ENCODE results near the gene HSD17B11.
"Not testable (repeated sequence)": the region's sequence is repeated elsewhere in the genome, so short reads cannot be mapped to it uniquely, and the experiment has no call there.

The HSD17B11 gene

GRCh38 chr4:87363552-87363951 is 27.4 kb downstream of the HSD17B11 start:
- Histone ChIP-seq H3K4me3 (no peak overlapping the region), H3K36me3 (peaks cover 88% of the 10 kb centered on the region), H3K4me1 (no peaks in the 10 kb centered on the region), H3K27me3 (no peaks in the 10 kb centered on the region), H3K27ac (no peak overlapping the region), H4K20me1 (no peaks in the 10 kb centered on the region), H3K9me3 (peaks cover 22% of the 10 kb centered on the region), H3K9ac (no peak overlapping the region), H3K4me2 (no peak overlapping the region)
- TF ChIP-seq Cebpa-rat (IDR thresholded peaks at IDR 0.05) = no peak

GRCh38 chr4:87360338-87360935 is 30.6 kb downstream of the HSD17B11 start:
- H3K27me3 ChIP-seq = no peaks in the 10 kb centered on the region
- H3K36me3 ChIP-seq = peaks cover 84% of the 10 kb centered on the region
- H3K9me3 ChIP-seq = peaks cover 4% of the 10 kb centered on the region; the same call in 1 of the 2 replicates
- H3K9ac ChIP-seq = no peak overlapping the region
- H4K20me1 ChIP-seq = no peaks in the 10 kb centered on the region
- H3K4me2 ChIP-seq = no peak overlapping the region
- no peak for TF ChIP-seq Cebpa-rat (IDR thresholded peaks at IDR 0.05)
- H3K4me1 ChIP-seq = no peaks in the 10 kb centered on the region
- no peak overlapping the region for H3K27ac ChIP-seq
- H3K4me3 ChIP-seq = no peak overlapping the region

GRCh38 chr4:87359258-87359657 is 31.7 kb downstream of the HSD17B11 start:
- Histone ChIP-seq H3K27ac (no peak overlapping the region), H3K4me1 (no peaks in the 10 kb centered on the region), H3K4me2 (no peak overlapping the region), H3K27me3 (no peaks in the 10 kb centered on the region), H3K4me3 (no peak overlapping the region), H3K9ac (no peak overlapping the region), H3K9me3 (peaks cover 4% of the 10 kb centered on the region; the same call in 1 of the 2 replicates), H3K36me3 (peaks cover 83% of the 10 kb centered on the region), H4K20me1 (no peaks in the 10 kb centered on the region)
- TF ChIP-seq Cebpa-rat (IDR thresholded peaks at IDR 0.05) = no peak

- no peak overlapping the region for H3K4me3 ChIP-seq
- no peak overlapping the region for H3K4me2 ChIP-seq
- H3K36me3 ChIP-seq = peaks cover 74% of the 10 kb centered on the region
- H3K9ac ChIP-seq = no peak overlapping the region
- 0 out of 2 replicates have a peak, but pooled peaks cover 9% of the 10 kb centered on the region for H3K9me3 ChIP-seq
- no peak for TF ChIP-seq Cebpa-rat (IDR thresholded peaks at IDR 0.05)
- no peaks in the 10 kb centered on the region for H4K20me1 ChIP-seq
- H3K27ac ChIP-seq = no peak overlapping the region
- no peaks in the 10 kb centered on the region for H3K4me1 ChIP-seq
- no peaks in the 10 kb centered on the region for H3K27me3 ChIP-seq
These were observed 34.0 kb downstream of the HSD17B11 start for GRCh38 chr4:87356832-87357526.

GRCh38 chr4:87354168-87355102 is 36.6 kb downstream of the HSD17B11 start:
- Histone ChIP-seq H3K4me1 (no peaks in the 10 kb centered on the region), H3K9ac (no peak overlapping the region), H3K9me3 (0 out of 2 replicates have a peak, but pooled peaks cover 9% of the 10 kb centered on the region), H3K27me3 (no peaks in the 10 kb centered on the region), H3K36me3 (peaks cover 52% of the 10 kb centered on the region), H3K4me2 (no peak overlapping the region), H3K27ac (no peak overlapping the region), H4K20me1 (no peaks in the 10 kb centered on the region), H3K4me3 (no peak overlapping the region)
- no peak for TF ChIP-seq Cebpa-rat (IDR thresholded peaks at IDR 0.05)

- Histone ChIP-seq H3K27ac (no peak overlapping the region), H3K4me1 (no peaks in the 10 kb centered on the region), H3K36me3 (peaks cover 44% of the 10 kb centered on the region), H3K27me3 (no peaks in the 10 kb centered on the region), H3K9me3 (0 out of 2 replicates have a peak, but pooled peaks cover 9% of the 10 kb centered on the region), H4K20me1 (no peaks in the 10 kb centered on the region), H3K4me3 (no peak overlapping the region), H3K4me2 (no peak overlapping the region), H3K9ac (no peak overlapping the region)
- no peak for TF ChIP-seq Cebpa-rat (IDR thresholded peaks at IDR 0.05)
These were observed 37.4 kb downstream of the HSD17B11 start for GRCh38 chr4:87353592-87353991.

- Histone ChIP-seq H4K20me1 (no peaks in the 10 kb centered on the region), H3K9me3 (peaks cover 22% of the 10 kb centered on the region), H3K4me3 (no peak overlapping the region), H3K4me2 (no peak overlapping the region), H3K27me3 (no peaks in the 10 kb centered on the region), H3K9ac (no peak overlapping the region), H3K4me1 (no peaks in the 10 kb centered on the region), H3K36me3 (peaks cover 39% of the 10 kb centered on the region), H3K27ac (no peak overlapping the region)
- no peak for TF ChIP-seq Cebpa-rat (IDR thresholded peaks at IDR 0.05)
These were observed 45.8 kb downstream of the HSD17B11 start for GRCh38 chr4:87345139-87345538.

GRCh38 chr4:87342872-87343271 is 48.1 kb downstream of the HSD17B11 start:
- Histone ChIP-seq H3K4me1 (no peaks in the 10 kb centered on the region), H3K9me3 (peaks cover 22% of the 10 kb centered on the region), H4K20me1 (no peaks in the 10 kb centered on the region), H3K4me2 (no peak overlapping the region), H3K9ac (no peak overlapping the region), H3K36me3 (peaks cover 58% of the 10 kb centered on the region), H3K27me3 (no peaks in the 10 kb centered on the region), H3K27ac (no peak overlapping the region), H3K4me3 (no peak overlapping the region)
- no peak for TF ChIP-seq Cebpa-rat (IDR thresholded peaks at IDR 0.05)

GRCh38 chr4:87341954-87342635 is 48.9 kb downstream of the HSD17B11 start:
- H3K27ac ChIP-seq, H3K4me1 ChIP-seq, H3K27me3 ChIP-seq, H3K4me2 ChIP-seq, H3K9ac ChIP-seq, H3K4me3 ChIP-seq, H4K20me1 ChIP-seq: not testable (repeated sequence)
- peaks cover 22% of the 10 kb centered on the region for H3K9me3 ChIP-seq
- H3K36me3 ChIP-seq = peaks cover 60% of the 10 kb centered on the region
